GM10266 (cell line): ENCODE data around the gene ABCA9.

ENCODE experiments used
- DNase-seq: peaks from one replicate; pipeline ENCODE4 v3.0.0; 2012; ENCODE audit errors: extremely low spot score
- CTCF ChIP-seq: IDR thresholded peaks from 2 replicates; pipeline ENCODE4 v1.5.1; 2012; ENCODE audit warnings: mild to moderate bottlenecking, low read depth; ENCODE audit not compliant: control insufficient read depth, insufficient read depth; ENCODE audit errors: missing control alignments

The ABCA9 gene

GRCh38 chr17:68943123-68943811, 117.5 kb downstream of the ABCA9 start:
- no peak for DNase-seq
- TF ChIP-seq CTCF, result no peak

DNA sequence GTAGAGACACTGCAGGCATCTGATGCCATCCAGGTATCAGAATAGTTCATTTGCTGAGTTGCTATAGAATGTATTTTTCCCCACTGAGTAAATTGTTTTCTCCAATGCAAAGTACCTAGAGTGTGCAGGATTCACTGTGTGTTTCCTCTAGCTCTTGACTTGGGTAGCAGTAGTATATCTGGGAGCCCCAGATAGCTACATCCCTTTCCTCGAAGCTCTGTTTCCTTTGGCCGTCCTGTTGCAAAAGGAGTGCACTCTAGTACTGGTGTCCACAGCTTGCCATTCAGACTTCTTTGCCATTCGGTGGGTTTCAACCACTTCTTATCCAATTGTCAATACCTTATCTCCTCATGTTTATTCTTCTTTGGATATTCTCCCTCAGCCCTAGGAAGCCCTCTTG, 118.3 kb downstream of the ABCA9 start:
- no peak for DNase-seq
- no peak for TF ChIP-seq CTCF

DNA sequence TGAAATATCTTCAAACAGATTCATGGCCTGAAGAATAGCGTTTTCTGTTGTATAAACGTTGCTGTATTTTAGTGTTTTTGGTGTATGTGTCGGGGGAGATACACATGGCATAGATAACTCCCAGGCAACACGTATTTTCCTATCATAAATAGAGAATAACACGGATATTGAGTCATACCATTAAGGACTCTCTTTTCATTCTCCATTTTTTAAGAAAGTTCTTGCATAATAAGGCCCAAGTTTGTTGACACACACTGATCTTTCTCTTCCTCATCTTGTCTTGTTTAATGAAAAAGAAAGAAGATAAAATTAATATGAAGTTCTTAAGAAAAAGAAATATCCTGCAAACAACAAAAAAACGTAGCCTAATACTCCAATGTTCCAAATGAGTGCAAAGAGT, 119.0 kb downstream of the ABCA9 start:
- TF ChIP-seq CTCF, result no peak
- no peak for DNase-seq

DNA sequence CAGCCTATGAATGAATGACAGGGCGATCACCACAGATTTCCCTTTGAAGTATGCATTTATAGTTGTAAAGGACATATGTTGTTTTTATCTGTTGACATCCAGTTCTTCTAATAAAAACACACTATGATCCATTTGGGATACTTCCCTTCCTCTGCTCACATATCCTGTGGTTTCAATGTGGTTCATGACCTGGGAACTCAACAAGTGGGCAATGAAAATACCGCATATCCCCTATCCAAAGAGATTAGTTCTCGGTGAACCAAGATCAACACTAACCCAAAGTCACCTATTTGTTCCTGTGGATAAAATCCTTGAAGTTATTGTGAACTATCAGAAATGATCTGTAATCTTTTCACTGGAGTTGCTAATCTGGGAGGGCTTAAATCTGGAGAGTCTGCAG, 121.5 kb downstream of the ABCA9 start:
- no peak for TF ChIP-seq CTCF
- no peak for DNase-seq

DNA sequence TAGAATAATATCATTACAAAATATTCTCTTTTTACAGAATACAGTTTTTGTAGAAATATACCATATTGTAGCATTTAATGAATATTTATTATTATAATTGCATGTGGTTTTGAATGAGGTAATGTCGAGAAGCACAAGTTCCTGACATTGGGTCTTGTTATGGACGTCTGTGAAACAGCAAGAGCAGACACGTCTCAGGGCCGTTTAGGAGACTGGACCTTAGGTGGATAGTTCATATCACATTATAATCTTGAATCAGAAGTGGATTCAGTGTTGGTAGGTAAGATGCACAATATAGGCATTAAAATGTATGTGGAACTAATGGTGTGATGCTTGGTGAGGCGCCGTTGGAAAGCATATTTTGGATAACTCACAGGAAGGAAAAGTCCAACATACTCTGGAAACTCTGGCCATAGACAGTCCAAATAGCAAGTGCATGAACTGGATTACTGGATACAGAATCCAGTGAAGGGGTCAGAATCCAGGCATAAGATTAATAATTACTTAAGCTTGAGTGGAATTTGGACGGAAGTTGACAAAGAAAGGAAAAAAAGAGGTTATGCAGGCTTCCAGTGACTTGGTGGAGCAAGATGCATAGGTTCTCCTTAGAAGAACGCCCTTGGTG, 122.7 kb downstream of the ABCA9 start:
- DNase-seq, result no peak
- no peak for TF ChIP-seq CTCF

GRCh38 chr17:68927516-68927915, 133.2 kb downstream of the ABCA9 start:
- no peak for TF ChIP-seq CTCF
- no peak for DNase-seq
